Common myeloid progenitor, CD34-positive (primary cell): ENCODE data around the gene DACH1.

Experiments used
- CTCF ChIA-PET: fragments of 350-600 bp; sonication (Branson Sonifier 250); formaldehyde crosslinking; loops from one replicate; lab custom pipeline; 2021; ENCODE audit warnings: antibody characterized with exemption; lab: Charles Lee
- POLR2A ChIA-PET: fragments of 350-600 bp; sonication (Branson Sonifier 250); formaldehyde crosslinking; loops from one replicate; lab custom pipeline; 2021; ENCODE audit warnings: antibody characterized with exemption; lab: Charles Lee
- DNase-seq, 3 donors: peaks; one replicate each; pipeline versions ENCODE4 v3.0.0 to v3.0.0-alpha.2; 2013
- H3K27ac ChIP-seq, 2 experiments: 1 replicate in 1 of 2; 2 replicates in 1 of 2; pipeline ENCODE4 v1.7.0; 2013; ENCODE audit warnings: inconsistent platforms in 2 of 2, low read length in 2 of 2, mild to moderate bottlenecking in 2 of 2, low read depth in 1 of 2, moderate library complexity in 1 of 2; ENCODE audit not compliant: severe bottlenecking in 2 of 2, insufficient read depth in 1 of 2, poor library complexity in 1 of 2
- H3K27me3 ChIP-seq, 5 experiments: replicated peaks in 2 of 5; 1 replicate in 3 of 5; 2 replicates in 2 of 5; pipeline versions ENCODE4 v1.6.1 to v1.7.0; 2013; ENCODE audit warnings: low read length in 4 of 5, mild to moderate bottlenecking in 2 of 5, moderate library complexity in 2 of 5, inconsistent platforms in 1 of 5; ENCODE audit not compliant: insufficient read depth in 5 of 5, control insufficient read depth in 4 of 5
- H3K36me3 ChIP-seq, 4 experiments: 1 replicate in 2 of 4; 2 replicates in 2 of 4; pipeline versions ENCODE4 v1.6.1 to v1.7.0; 2013; ENCODE audit warnings: low read length in 3 of 4, control low read depth in 1 of 4, mild to moderate bottlenecking in 1 of 4; ENCODE audit not compliant: control insufficient read depth in 4 of 4, insufficient read depth in 4 of 4
- H3K4me1 ChIP-seq, 4 experiments: 1 replicate in 3 of 4; 2 replicates in 1 of 4; pipeline versions ENCODE4 v1.6.1 to v1.7.1; 2013; ENCODE audit warnings: low read length in 3 of 4, mild to moderate bottlenecking in 3 of 4, control low read depth in 1 of 4, inconsistent platforms in 1 of 4, moderate library complexity in 1 of 4; ENCODE audit not compliant: control insufficient read depth in 4 of 4, insufficient read depth in 4 of 4; ENCODE audit errors: control extremely low read depth in 1 of 4
- H3K4me3 ChIP-seq, 7 experiments: 1 replicate in 4 of 7; 2 replicates in 3 of 7; pipeline versions ENCODE4 v1.5.1 to v1.7.0; 2013; ENCODE audit warnings: mild to moderate bottlenecking in 7 of 7, low read length in 6 of 7, moderate library complexity in 6 of 7, inconsistent platforms in 2 of 7, low read depth in 2 of 7, control low read depth in 1 of 7; ENCODE audit not compliant: insufficient read depth in 4 of 7, control insufficient read depth in 1 of 7; ENCODE audit errors: extremely low read depth in 1 of 7
- H3K9me3 ChIP-seq, 5 experiments: 1 replicate in 4 of 5; 2 replicates in 1 of 5; pipeline versions ENCODE4 v1.6.1 to v1.7.1; 2013; ENCODE audit warnings: low read length in 4 of 5, mild to moderate bottlenecking in 2 of 5, inconsistent platforms in 1 of 5, low read depth in 1 of 5, moderate library complexity in 1 of 5; ENCODE audit not compliant: control insufficient read depth in 4 of 5, insufficient read depth in 2 of 5; ENCODE audit errors: control extremely low read depth in 1 of 5
- WGBS: methylation state at CpG from one replicate; pipeline ENCODE4 v1.1.5; 2013; ENCODE audit not compliant: insufficient coverage; 5-methylcytosine and 5-hydroxymethylcytosine counted together

DACH1 gene

GRCh38 chr13:71703138-71703537 lies 163.9 kb downstream of the DACH1 start:
- H3K4me3 ChIP-seq: no peak overlapping the region
- CTCF ChIA-PET: interaction anchor here (1.3 kb wide), 1 partner anchor 22 kb away, joined by 3 read pairs; no protein-coding TSS in a partner anchor
- POLR2A ChIA-PET: no interaction called here
- peaks cover 0 to 4% (median 1%) of the 10 kb centered on the region in 4 experiments for H3K36me3 ChIP-seq
- no peak overlapping the region for H3K27ac ChIP-seq
- peaks cover 0 to 3% (median 0%) of the 10 kb centered on the region in 4 experiments for H3K4me1 ChIP-seq
- whole genome bisulfite sequencing: 100% methylated on average over 1 of the region's 2 CpGs
- DNase-seq: no peak
- H3K27me3 ChIP-seq: no peaks in the 10 kb centered on the region
- H3K9me3 ChIP-seq: peaks cover 0 to 2% (median 0%) of the 10 kb centered on the region in 5 experiments

DNA sequence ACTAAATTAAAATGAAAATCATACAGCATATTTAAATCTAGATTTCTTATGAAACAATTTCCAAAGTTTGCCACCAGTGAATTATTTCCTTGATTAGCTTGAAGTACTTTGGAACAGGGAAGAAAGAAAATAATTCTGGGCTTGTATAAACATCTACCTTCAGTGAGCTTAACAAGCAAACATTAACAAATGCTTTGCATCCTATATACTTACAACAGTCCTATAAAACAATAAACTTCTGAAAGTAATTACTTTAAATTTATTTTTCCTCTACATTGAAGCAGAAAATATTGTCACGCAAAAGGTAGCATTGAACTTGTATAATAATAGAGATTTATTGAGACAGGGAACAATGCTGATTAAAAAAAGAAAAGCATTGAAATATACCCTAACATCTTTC lies 164.8 kb downstream of the DACH1 start:
- Histone ChIP-seq H3K27ac (no peak overlapping the region), H3K9me3 (peaks cover 0 to 2% (median 0%) of the 10 kb centered on the region in 5 experiments), H3K36me3 (peaks cover 0 to 4% (median 1%) of the 10 kb centered on the region in 4 experiments), H3K4me3 (no peak overlapping the region), H3K4me1 (peaks cover 0 to 3% (median 0%) of the 10 kb centered on the region in 4 experiments), H3K27me3 (no peaks in the 10 kb centered on the region)
- CTCF ChIA-PET: no interaction called here
- POLR2A ChIA-PET: no interaction called here
- no peak for DNase-seq
- no CpG with 5 or more reads among the region's 1 CpG for WGBS

GRCh38 chr13:71701741-71702140 lies 165.3 kb downstream of the DACH1 start:
- Histone ChIP-seq H3K4me3 (no peak overlapping the region), H3K27ac (no peak overlapping the region), H3K9me3 (peaks cover 0 to 2% (median 0%) of the 10 kb centered on the region in 5 experiments), H3K27me3 (no peaks in the 10 kb centered on the region), H3K4me1 (peaks cover 0 to 3% (median 0%) of the 10 kb centered on the region in 4 experiments), H3K36me3 (peaks cover 0 to 4% (median 1%) of the 10 kb centered on the region in 4 experiments)
- POLR2A ChIA-PET: no interaction called here
- 100% methylated on average over 1 of the region's 4 CpGs for WGBS
- CTCF ChIA-PET: no interaction called here
- no peak for DNase-seq

- Histone ChIP-seq H3K36me3 (peaks cover 0 to 4% (median 1%) of the 10 kb centered on the region in 4 experiments), H3K27ac (no peak overlapping the region), H3K4me1 (no peaks in the 10 kb centered on the region), H3K9me3 (peaks cover 0 to 2% (median 0%) of the 10 kb centered on the region in 5 experiments), H3K4me3 (no peak overlapping the region), H3K27me3 (no peaks in the 10 kb centered on the region)
- POLR2A ChIA-PET: no interaction called here
- DNase-seq: no peak
- 100% methylated on average over 1 of the region's 2 CpGs for WGBS
- CTCF ChIA-PET: interaction anchor here (0.8 kb wide), 1 partner anchor 1163 kb away, joined by 3 read pairs; no protein-coding TSS in a partner anchor
Measured at GRCh38 chr13:71699342-71699741, 167.7 kb downstream of the DACH1 start.

DNA sequence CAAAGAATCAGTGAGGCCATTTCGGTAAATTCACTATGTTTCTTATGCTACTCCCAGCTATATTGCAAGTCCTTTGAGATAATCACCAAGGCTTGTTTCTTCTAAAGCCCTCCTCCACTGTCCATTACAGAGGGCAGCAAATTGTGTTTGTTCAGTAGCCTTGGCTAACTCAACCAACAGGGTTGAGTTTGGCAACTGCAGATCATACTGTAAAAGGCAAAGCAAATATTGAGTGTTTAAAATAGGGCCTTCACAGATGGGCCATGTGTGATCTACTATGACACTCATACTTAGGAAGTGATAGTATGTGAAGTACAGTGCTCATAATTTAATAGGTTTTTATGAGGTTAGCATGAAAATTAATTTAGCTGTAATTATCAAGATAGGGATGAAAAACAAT lies 171.3 kb downstream of the DACH1 start:
- ChIA-PET POLR2A (no interaction called here), CTCF (no interaction called here)
- no CpG with 5 or more reads among the region's 1 CpG for WGBS
- no peak overlapping the region for H3K4me3 ChIP-seq
- no peaks in the 10 kb centered on the region for H3K36me3 ChIP-seq
- no peaks in the 10 kb centered on the region for H3K4me1 ChIP-seq
- H3K9me3 ChIP-seq: peaks cover 0 to 2% (median 0%) of the 10 kb centered on the region in 5 experiments
- H3K27ac ChIP-seq: no peak overlapping the region
- DNase-seq: no peak
- H3K27me3 ChIP-seq: no peaks in the 10 kb centered on the region

DNA sequence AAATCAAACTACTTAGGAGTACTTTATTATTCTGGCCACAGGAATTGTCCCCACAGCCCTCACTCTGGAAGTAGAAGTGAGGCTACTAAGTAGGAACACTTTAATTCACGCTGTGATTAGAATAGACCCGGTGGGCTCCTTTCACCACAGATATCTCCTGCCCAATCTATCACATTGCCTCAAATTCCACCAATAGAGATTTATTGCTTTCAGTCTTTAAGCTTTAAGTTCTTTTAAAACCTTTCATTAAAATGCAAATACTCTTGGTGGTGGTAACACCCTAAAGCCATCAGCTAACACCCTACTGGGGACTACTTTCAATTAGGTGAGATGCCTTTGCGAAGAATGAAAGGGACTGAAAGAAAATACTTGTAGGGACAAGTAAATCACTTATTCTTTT lies 181.9 kb downstream of the DACH1 start:
- Histone ChIP-seq H3K27ac (no peak overlapping the region), H3K4me1 (no peaks in the 10 kb centered on the region), H3K4me3 (no peak overlapping the region), H3K27me3 (no peaks in the 10 kb centered on the region), H3K9me3 (no peaks in the 10 kb centered on the region), H3K36me3 (peaks cover 0 to 3% (median 0%) of the 10 kb centered on the region in 4 experiments)
- CTCF ChIA-PET: interaction anchor here (0.6 to 1.5 kb wide), 2 partner anchors 38 to 52 kb away, joined by 3 read pairs; no protein-coding TSS in a partner anchor
- POLR2A ChIA-PET: no interaction called here
- no peak for DNase-seq
- 72% methylated on average over 2 of the region's 3 CpGs for WGBS

DNA sequence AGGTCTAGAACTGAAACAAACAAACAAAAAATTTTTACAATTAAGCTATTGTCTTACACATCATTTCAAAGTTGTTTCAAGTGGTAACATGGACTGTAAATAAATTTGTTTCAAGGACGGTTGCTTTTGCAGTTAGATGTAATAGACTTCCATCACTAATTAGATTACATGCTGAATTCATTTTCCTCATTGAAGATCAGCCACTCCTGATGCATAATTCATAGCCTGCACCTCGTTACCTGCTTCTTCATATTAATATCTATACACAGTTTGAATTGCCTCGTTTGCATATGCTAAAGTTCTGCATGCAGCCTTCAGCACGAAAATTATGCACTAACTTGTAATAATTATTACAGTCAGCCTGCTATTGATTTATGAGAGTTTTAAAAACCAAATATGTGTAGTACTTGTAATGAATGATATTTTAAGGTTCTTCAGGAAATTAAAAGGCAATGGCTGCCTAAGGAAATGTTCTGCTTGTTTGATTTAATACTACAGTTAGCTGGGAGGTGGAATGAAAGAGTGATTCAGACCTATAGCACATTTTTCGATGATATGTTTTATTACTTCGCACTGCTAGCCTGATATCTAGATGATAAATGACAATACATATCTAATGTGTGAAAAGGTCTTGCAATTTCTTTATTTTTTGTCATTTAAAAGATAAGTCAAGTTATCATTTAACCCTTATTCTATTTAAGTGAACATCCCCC lies 184.9 kb downstream of the DACH1 start:
- H3K27me3 ChIP-seq: no peaks in the 10 kb centered on the region
- POLR2A ChIA-PET: no interaction called here
- no peak overlapping the region for H3K27ac ChIP-seq
- peaks cover 0 to 7% (median 0%) of the 10 kb centered on the region in 4 experiments for H3K4me1 ChIP-seq
- CTCF ChIA-PET: interaction anchor here (0.9 kb wide), 1 partner anchor 21 kb away, joined by 3 read pairs; no protein-coding TSS in a partner anchor
- H3K9me3 ChIP-seq: no peaks in the 10 kb centered on the region
- WGBS: 83% methylated on average over 2 of the region's 6 CpGs
- H3K36me3 ChIP-seq: peaks cover 0 to 7% (median 0%) of the 10 kb centered on the region in 4 experiments
- no peak for DNase-seq
- H3K4me3 ChIP-seq: no peak overlapping the region
